ENCODE measurements around the gene SEC61B. TPM values are rescaled to one million over a fixed set of nuclear protein-coding genes. Genes with fewer than 3 reads are reported as not detected.

Gene SEC61B
- total and polyA plus RNA-seq, 2 donors (not counting 3 experiments of a cell fraction or from before 2014, with no cell fraction given), result 242 to 594 TPM

DNA sequence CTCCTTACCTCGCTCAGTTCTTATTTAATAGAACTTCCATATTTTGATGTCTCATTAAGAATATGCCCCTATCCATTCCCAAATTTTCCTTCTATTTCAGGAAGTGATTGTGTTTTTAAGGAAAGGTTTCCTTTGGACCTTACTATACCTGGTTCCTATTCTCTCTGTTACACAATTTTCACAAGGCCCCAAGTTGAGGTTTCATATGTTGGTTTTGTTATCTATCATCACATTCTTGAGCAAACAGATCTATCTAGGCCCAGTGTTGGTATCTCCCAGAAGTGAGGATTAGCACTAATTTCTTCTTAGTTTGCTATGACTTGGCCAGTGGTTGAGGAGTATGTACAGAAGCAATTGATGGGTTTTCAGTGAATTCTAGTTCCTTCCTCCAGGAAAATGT lies 41.9 kb upstream of the SEC61B start:
- Histone ChIP-seq H3K4me1 (ENCODE audit: control insufficient read depth, extremely low read depth, insufficient read depth, low read length) (peaks cover 10% of the 10 kb centered on the region), H3K9me1 (replicated peaks; ENCODE audit: control insufficient read depth, extremely low read depth, insufficient read depth, low read length) (no peaks in the 10 kb centered on the region), H3K4me3 (replicated peaks in 1 of 3; ENCODE audit: insufficient read depth in 1 of 3, low read depth in 1 of 3, low read length in 3 of 3) (no peak overlapping the region), H3K4me2 (ENCODE audit: insufficient read depth, low read length) (no peak overlapping the region), H3K27ac (ENCODE audit: insufficient read depth, low read depth, low read length) (no peak overlapping the region), H3K79me2 (ENCODE audit: control insufficient read depth, insufficient read depth, low read length) (no peaks in the 10 kb centered on the region), H2AFZ (ENCODE audit: low read depth, low read length) (no peak overlapping the region), H3K9me3 (replicated peaks; ENCODE audit: control insufficient read depth, insufficient read depth, low read length) (no peaks in the 10 kb centered on the region), H3K9ac (replicated peaks; ENCODE audit: extremely low read depth, insufficient read depth, low read length) (no peak overlapping the region), H3K27me3 (ENCODE audit: control insufficient read depth in 2 of 2, insufficient read depth in 2 of 2, low read length in 2 of 2) (no peaks in the 10 kb centered on the region), H3K36me3 (ENCODE audit: control insufficient read depth in 2 of 2, extremely low read depth in 1 of 2, insufficient read depth in 2 of 2, low read length in 2 of 2) (no peaks in the 10 kb centered on the region), H4K20me1 (replicated peaks; ENCODE audit: control insufficient read depth, extremely low read depth, insufficient read depth, low read length) (no peaks in the 10 kb centered on the region)
- TF ChIP-seq JUN (IDR thresholded peaks at IDR 0.05; ENCODE audit: borderline replicate concordance, insufficient read depth, insufficient read length, low read depth), result no peak
- TF ChIP-seq FOS (IDR thresholded peaks at IDR 0.05; ENCODE audit: borderline replicate concordance, insufficient read depth, low read length), result no peak
- TF ChIP-seq MYC (IDR thresholded peaks at IDR 0.05; ENCODE audit: low read depth, low read length), result no peak
- TF ChIP-seq, protein P1, sequence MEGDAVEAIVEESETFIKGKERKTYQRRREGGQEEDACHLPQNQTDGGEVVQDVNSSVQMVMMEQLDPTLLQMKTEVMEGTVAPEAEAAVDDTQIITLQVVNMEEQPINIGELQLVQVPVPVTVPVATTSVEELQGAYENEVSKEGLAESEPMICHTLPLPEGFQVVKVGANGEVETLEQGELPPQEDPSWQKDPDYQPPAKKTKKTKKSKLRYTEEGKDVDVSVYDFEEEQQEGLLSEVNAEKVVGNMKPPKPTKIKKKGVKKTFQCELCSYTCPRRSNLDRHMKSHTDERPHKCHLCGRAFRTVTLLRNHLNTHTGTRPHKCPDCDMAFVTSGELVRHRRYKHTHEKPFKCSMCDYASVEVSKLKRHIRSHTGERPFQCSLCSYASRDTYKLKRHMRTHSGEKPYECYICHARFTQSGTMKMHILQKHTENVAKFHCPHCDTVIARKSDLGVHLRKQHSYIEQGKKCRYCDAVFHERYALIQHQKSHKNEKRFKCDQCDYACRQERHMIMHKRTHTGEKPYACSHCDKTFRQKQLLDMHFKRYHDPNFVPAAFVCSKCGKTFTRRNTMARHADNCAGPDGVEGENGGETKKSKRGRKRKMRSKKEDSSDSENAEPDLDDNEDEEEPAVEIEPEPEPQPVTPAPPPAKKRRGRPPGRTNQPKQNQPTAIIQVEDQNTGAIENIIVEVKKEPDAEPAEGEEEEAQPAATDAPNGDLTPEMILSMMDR (IDR thresholded peaks at IDR 0.05; ENCODE audit: extremely low read depth in 1 of 2, insufficient read depth in 1 of 2, low read depth in 1 of 2, low read length in 2 of 2), result no peak
- no peak for TF ChIP-seq EZH2 (IDR thresholded peaks at IDR 0.05; ENCODE audit: borderline replicate concordance, low read depth, low read length, severe bottlenecking)
- no peak for TF ChIP-seq GATA2 (IDR thresholded peaks at IDR 0.05; ENCODE audit: insufficient read depth, insufficient read length, low read depth, low read length)
- TF ChIP-seq, protein P2, sequence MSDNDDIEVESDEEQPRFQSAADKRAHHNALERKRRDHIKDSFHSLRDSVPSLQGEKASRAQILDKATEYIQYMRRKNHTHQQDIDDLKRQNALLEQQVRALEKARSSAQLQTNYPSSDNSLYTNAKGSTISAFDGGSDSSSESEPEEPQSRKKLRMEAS (IDR thresholded peaks at IDR 0.05; ENCODE audit: insufficient read depth, insufficient read length), result no peak
- TF ChIP-seq POLR2A (IDR thresholded peaks at IDR 0.05; ENCODE audit: low read depth, low read length), result no peak
- TF ChIP-seq POLR2AphosphoS5 (IDR thresholded peaks at IDR 0.05; ENCODE audit: insufficient read depth, low read depth, low read length), result no peak
- FAIRE-seq (no peak), DNase-seq (ENCODE audit: low read depth, low spot score) (no peak)
- dilution Hi-C loops (cut with MboI; ENCODE audit: extremely low pct_ligation_motif_present, low sequenced_read_pairs) (no loop called here), intact Hi-C loops (cut with micrococcal nuclease) (loop anchor here (5.0 kb wide), 1 partner anchor 252 kb away; no protein-coding TSS in a partner anchor)
- CTCF ChIA-PET, result no interaction called here
- no TSS peak for BruUV-seq (replicated peaks)
- POLR2A ChIA-PET, result no interaction called here

Measured in endothelial cell of umbilical vein (primary cell).